ENCODE measurements around the gene GRM3. TPM values are rescaled to one million over a fixed set of nuclear protein-coding genes. Genes with fewer than 3 reads are reported as not detected.
"Not testable (repeated sequence)": the region's sequence is repeated elsewhere in the genome, so short reads cannot be mapped to it uniquely, and the experiment has no call there.

The GRM3 gene
- not detected for total RNA-seq

GRCh38 chr7:86643561-86644281, at the start of gene GRM3:
GRM3 (plus strand) TSS chr7:86643909; CDS start chr7:86765146, 121,237 bp downstream.
- no peak for DNase-seq (ENCODE audit: low spot score)
- peak within 1 kb of the TSS; percentile 23 to 39 for H3K4me3 ChIP-seq
- no peak within 1 kb of the TSS for H3K27ac ChIP-seq
- no peak for TF ChIP-seq CTCF (IDR thresholded peaks at IDR 0.05)
- H3K9me3 ChIP-seq: no peaks in the 10 kb centered on the region
- H3K27me3 ChIP-seq: no peaks in the 10 kb centered on the region
- peaks cover 0 to 23% of the 10 kb centered on the region in 2 donors for H3K4me1 ChIP-seq
- H3K36me3 ChIP-seq: no peaks in the 10 kb centered on the region

- no peaks in the 10 kb centered on the region for H3K27me3 ChIP-seq
- no peak overlapping the region for H3K27ac ChIP-seq
- no peaks in the 10 kb centered on the region for H3K9me3 ChIP-seq
- H3K4me1 ChIP-seq: no peaks in the 10 kb centered on the region
- DNase-seq (ENCODE audit: low spot score): no peak
- no peak overlapping the region for H3K4me3 ChIP-seq
- no peaks in the 10 kb centered on the region for H3K36me3 ChIP-seq
- TF ChIP-seq CTCF (IDR thresholded peaks at IDR 0.05): no peak
These were observed 45.4 kb upstream of the GRM3 start for GRCh38 chr7:86598311-86598710.

- Histone ChIP-seq H3K27ac (no peak overlapping the region), H3K36me3 (no peaks in the 10 kb centered on the region), H3K4me1 (no peaks in the 10 kb centered on the region), H3K4me3 (no peak overlapping the region), H3K9me3 (no peaks in the 10 kb centered on the region), H3K27me3 (no peaks in the 10 kb centered on the region)
- no peak for DNase-seq (ENCODE audit: low spot score)
- TF ChIP-seq CTCF (IDR thresholded peaks at IDR 0.05): no peak
These were observed 45.0 kb upstream of the GRM3 start for GRCh38 chr7:86598721-86599120.

GRCh38 chr7:86600506-86601290, 43.0 kb upstream of the GRM3 start:
- H3K9me3 ChIP-seq: no peaks in the 10 kb centered on the region
- no peak for DNase-seq (ENCODE audit: low spot score)
- no peaks in the 10 kb centered on the region for H3K36me3 ChIP-seq
- TF ChIP-seq CTCF (IDR thresholded peaks at IDR 0.05): no peak
- H3K4me1 ChIP-seq: no peaks in the 10 kb centered on the region
- H3K27ac ChIP-seq: no peak overlapping the region
- H3K4me3 ChIP-seq: no peak overlapping the region
- H3K27me3 ChIP-seq: no peaks in the 10 kb centered on the region

GRCh38 chr7:86615711-86616110, 28.0 kb upstream of the GRM3 start:
- not testable (repeated sequence) for H3K36me3 ChIP-seq; H3K27ac ChIP-seq; H3K9me3 ChIP-seq; H3K4me3 ChIP-seq; H3K4me1 ChIP-seq; H3K27me3 ChIP-seq; DNase-seq (ENCODE audit: low spot score)

All from right atrium auricular region (tissue), 2 donors.